ENCODE results near the gene KCNC3. TPM values are rescaled to one million over a fixed set of nuclear protein-coding genes. Genes with fewer than 3 reads are reported as not detected.

Gene KCNC3
- total RNA-seq, 2 donors from 2014 or later, result 1.9 to 25.8 TPM

- no peak for DNase-seq (ENCODE audit: low spot score)
- Mint-ChIP-seq H3K36me3 (peaks cover 7% of the 10 kb centered on the region), H3K4me3 (no peak overlapping the region), H3K27me3 (peaks cover 46 to 51% of the 10 kb centered on the region in 2 donors), H3K27ac (no peak overlapping the region), H3K9me3 (no peaks in the 10 kb centered on the region), H3K4me1 (ENCODE audit: low read depth in 2 of 2) (peaks cover 6 to 10% of the 10 kb centered on the region in 2 donors)
- ATAC-seq, result no peak
Measured at GRCh38 chr19:50317115-50317514, 12.1 kb downstream of the KCNC3 start.

DNA sequence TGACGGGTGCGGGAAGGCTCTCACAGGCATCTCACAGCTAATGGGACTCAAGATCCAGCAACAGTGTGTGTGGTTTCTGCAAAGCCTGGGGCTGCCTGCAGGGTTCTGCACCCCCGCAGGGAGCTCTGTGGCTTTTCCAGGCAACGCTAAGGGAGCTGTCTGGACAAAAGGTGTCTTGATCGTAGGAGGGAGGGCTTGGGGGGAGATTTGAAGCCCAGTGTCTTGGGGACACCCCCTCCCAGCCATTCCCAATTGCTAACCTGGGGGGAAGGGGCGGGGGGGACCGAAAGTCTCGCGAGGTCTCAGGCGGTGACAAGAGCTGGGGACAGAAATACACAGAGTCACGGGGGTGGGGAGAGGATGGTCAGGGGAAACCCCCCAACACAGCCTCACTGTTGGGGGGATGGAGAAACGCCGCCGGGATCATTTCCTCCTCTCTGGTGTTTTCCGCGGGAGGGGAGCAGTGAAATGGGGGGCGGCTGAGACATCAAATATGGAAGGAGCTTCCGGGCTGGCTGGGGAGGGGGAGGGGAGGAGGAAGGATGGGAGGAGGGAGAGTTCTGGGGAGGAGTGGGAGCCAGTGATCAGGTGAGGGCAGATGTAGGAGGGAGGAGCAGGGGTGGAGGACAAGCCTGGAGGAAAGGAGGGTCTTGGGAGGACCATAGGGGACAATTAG lies 13.3 kb downstream of the KCNC3 start:
- Mint-ChIP-seq H3K4me1 (ENCODE audit: low read depth in 2 of 2) (peaks cover 6 to 10% of the 10 kb centered on the region in 2 donors), H3K9me3 (no peaks in the 10 kb centered on the region), H3K4me3 (no peak overlapping the region), H3K27me3 (peaks cover 46 to 51% of the 10 kb centered on the region in 2 donors), H3K27ac (no peak overlapping the region), H3K36me3 (peaks cover 7% of the 10 kb centered on the region)
- DNase-seq (ENCODE audit: low spot score) (no peak), ATAC-seq (no peak)

GRCh38 chr19:50314724-50315708 lies 14.2 kb downstream of the KCNC3 start:
- H3K36me3 Mint-ChIP-seq, result peaks cover 7% of the 10 kb centered on the region
- DNase-seq (ENCODE audit: low spot score), result no peak
- H3K27me3 Mint-ChIP-seq, result peaks cover 50 to 60% of the 10 kb centered on the region in 2 donors
- H3K9me3 Mint-ChIP-seq, result no peaks in the 10 kb centered on the region
- peaks cover 6 to 10% of the 10 kb centered on the region in 2 donors for H3K4me1 Mint-ChIP-seq (ENCODE audit: low read depth in 2 of 2)
- peak overlapping the region; percentile 21 for H3K4me3 Mint-ChIP-seq
- no peak for ATAC-seq
- no peak overlapping the region for H3K27ac Mint-ChIP-seq

- Mint-ChIP-seq H3K4me1 (ENCODE audit: low read depth in 2 of 2) (peaks cover 6 to 10% of the 10 kb centered on the region in 2 donors), H3K4me3 (no peak overlapping the region), H3K36me3 (peaks cover 7% of the 10 kb centered on the region), H3K27ac (no peak overlapping the region), H3K27me3 (peaks cover 50 to 63% of the 10 kb centered on the region in 2 donors), H3K9me3 (no peaks in the 10 kb centered on the region)
- ATAC-seq, result no peak
- DNase-seq (ENCODE audit: low spot score), result no peak
Measured at GRCh38 chr19:50313812-50314536, 15.2 kb downstream of the KCNC3 start.

- ATAC-seq, result no peak
- Mint-ChIP-seq H3K36me3 (peaks cover 7% of the 10 kb centered on the region), H3K27ac (no peak overlapping the region), H3K9me3 (no peaks in the 10 kb centered on the region), H3K4me3 (no peak overlapping the region), H3K27me3 (peaks cover 56 to 68% of the 10 kb centered on the region in 2 donors), H3K4me1 (ENCODE audit: low read depth in 2 of 2) (peaks cover 6 to 10% of the 10 kb centered on the region in 2 donors)
- no peak for DNase-seq (ENCODE audit: low spot score)
Measured at GRCh38 chr19:50312967-50313811, 16.0 kb downstream of the KCNC3 start.

DNA sequence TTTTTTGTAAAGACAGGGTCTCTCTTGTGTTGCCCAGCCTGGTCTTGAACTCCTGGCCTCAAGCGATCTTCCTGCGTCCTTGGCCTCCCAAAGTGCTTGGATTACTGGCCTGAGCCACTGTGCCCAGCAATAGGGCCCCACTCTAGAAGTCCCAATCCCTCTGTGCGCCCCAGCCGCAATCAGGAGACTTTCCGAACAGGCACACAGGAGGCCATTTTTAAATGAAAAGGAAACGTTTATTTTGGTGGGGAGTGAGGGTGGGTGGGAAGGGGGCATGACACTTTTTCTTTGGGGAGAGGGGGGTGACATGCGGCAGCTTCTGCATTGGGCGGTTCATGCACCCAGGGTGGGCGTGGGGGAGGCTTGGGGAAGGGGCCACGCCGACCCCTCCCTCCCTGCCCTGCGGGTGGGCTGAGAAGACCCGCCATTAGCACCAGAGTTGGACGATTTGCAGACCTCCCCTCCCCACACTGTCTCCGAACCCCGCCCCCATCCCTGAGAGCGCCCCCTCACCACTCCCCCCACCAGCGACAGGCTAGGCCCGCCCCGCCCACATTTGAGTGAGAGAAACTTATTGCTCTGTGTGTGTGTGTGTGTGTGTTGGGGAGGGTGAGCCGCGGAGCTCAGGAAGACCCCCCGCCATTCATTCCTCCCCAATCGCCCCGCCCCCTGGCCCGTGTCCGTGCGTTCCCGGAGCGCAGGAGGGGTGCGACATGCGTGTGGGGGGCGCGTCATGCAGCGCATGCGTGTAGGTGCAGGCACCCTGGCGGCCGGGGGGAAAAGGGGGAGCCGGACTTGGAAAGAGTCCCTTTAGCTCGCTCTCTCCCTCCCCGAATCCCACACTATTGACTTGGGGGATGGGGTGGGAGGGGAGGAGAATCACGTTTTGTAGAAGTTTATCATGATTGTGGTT lies 17.2 kb downstream of the KCNC3 start:
- no peak for DNase-seq (ENCODE audit: low spot score)
- no peak overlapping the region for H3K27ac Mint-ChIP-seq
- peaks cover 7% of the 10 kb centered on the region for H3K36me3 Mint-ChIP-seq
- ATAC-seq, result no peak
- H3K4me1 Mint-ChIP-seq (ENCODE audit: low read depth in 2 of 2), result peaks cover 6 to 10% of the 10 kb centered on the region in 2 donors
- H3K4me3 Mint-ChIP-seq, result no peak overlapping the region
- peaks cover 53 to 69% of the 10 kb centered on the region in 2 donors for H3K27me3 Mint-ChIP-seq
- H3K9me3 Mint-ChIP-seq, result no peaks in the 10 kb centered on the region

DNA sequence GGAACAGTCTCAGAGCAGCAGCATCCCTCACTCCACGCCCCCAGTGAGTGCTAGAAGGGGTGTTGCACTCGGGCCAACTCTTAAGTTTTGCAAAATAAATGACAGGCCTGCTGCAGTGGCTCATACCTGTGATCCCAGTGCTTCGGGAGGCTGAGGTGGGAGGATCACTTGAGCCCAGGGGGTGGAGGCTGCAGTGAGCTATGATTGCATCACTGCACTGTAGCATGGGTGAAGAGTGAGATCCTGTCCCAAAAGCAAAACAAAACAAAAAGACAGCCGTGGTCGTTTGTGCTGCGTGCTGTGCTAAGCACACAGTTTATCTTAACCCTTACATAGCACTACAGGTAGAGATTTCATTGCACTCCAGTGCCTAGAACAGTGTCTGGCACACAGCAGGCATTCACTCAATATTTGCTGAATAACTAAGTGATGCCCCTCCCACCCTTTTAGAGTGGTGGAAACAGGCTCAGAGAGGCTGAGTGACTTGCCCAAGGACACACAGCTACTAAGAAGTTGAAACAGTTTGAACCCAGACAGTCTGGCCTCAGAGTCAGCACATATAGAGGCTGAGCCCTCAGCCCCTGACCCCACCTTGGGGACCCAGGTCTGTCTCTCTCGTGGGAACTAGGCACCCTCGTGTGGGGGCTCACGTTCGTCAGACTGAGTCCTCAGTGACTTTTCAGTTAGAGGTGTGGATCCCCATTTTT lies 18.3 kb downstream of the KCNC3 start:
- H3K4me3 Mint-ChIP-seq, result no peak overlapping the region
- peaks cover 46 to 71% of the 10 kb centered on the region in 2 donors for H3K27me3 Mint-ChIP-seq

DNA sequence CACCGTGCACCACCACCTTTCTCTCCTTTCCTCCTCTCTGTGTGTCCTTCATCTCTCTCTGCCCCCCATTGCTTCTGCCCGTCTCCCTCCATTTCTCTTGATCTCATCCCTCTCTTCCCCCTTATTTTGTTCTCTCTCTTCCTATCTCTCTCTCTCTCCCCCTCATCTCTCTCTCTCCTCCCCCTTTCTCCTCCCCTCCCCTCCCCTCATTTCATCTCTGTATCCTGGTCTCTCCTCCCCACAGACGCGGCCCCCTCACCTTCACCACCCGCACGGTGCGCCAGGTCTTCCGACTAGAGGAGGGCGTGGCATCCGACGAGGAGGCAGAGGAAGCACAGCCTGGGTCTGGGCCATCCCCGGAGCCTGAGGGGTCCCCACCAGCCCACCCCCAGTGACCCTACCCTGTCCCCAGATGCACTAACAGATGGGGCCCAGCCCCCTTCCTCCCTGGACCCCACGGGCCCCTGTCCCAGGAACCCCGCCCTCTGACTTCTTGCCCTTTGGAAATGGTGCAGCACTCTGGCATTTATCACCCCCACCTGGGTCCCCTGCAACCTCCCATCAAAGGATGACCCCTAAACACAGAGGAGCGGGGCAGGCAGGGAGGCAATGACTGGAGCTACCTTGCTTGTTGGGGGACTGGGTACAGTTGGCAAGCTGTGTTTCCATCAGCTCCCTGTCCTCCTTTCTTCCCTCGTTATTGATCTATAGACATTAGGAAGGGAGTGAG lies 19.6 kb downstream of the KCNC3 start:
- H3K4me3 Mint-ChIP-seq, result no peak overlapping the region
- H3K27ac Mint-ChIP-seq, result no peak overlapping the region
- H3K9me3 Mint-ChIP-seq, result no peaks in the 10 kb centered on the region
- H3K4me1 Mint-ChIP-seq (ENCODE audit: low read depth in 2 of 2), result peaks cover 0 to 4% of the 10 kb centered on the region in 2 donors
- ATAC-seq (no peak), DNase-seq (ENCODE audit: low spot score) (no peak)
- H3K27me3 Mint-ChIP-seq, result peaks cover 46 to 71% of the 10 kb centered on the region in 2 donors
- H3K36me3 Mint-ChIP-seq, result no peaks in the 10 kb centered on the region

More for the DNA sequence above, 18.3 kb downstream of the KCNC3 start:
- no peaks in the 10 kb centered on the region for H3K9me3 Mint-ChIP-seq
- no peak for DNase-seq (ENCODE audit: low spot score)
- H3K27ac Mint-ChIP-seq, result no peak overlapping the region
- no peak for ATAC-seq
- H3K36me3 Mint-ChIP-seq, result peaks cover 7% of the 10 kb centered on the region
- peaks cover 6 to 7% of the 10 kb centered on the region in 2 donors for H3K4me1 Mint-ChIP-seq (ENCODE audit: low read depth in 2 of 2)

GRCh38 chr19:50308991-50309390 lies 20.2 kb downstream of the KCNC3 start:
- Mint-ChIP-seq H3K36me3 (no peaks in the 10 kb centered on the region), H3K27me3 (peaks cover 42 to 69% of the 10 kb centered on the region in 2 donors), H3K27ac (no peak overlapping the region), H3K9me3 (no peaks in the 10 kb centered on the region), H3K4me1 (ENCODE audit: low read depth in 2 of 2) (peaks cover 0 to 4% of the 10 kb centered on the region in 2 donors), H3K4me3 (no peak overlapping the region)
- no peak for ATAC-seq
- no peak for DNase-seq (ENCODE audit: low spot score)

DNA sequence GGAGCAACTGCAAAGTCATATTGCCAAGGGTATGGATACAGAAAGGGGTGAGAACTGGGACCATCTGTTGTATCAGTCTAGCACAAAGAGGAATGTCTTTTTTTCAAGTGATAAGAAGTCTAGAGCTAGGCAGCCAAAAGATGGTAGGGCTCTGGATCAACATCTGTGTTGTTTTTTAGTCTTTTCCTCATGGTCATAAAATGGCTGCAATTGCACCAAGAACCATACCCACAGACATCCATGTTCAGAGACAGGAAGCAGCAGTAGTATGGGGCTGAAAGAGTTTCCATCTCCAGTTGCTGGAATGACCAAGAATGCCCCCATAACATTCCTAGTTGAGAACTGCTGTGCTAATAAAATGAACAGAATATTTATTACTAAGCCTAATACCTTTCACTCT lies 25.6 kb downstream of the KCNC3 start:
- Mint-ChIP-seq H3K36me3 (no peaks in the 10 kb centered on the region), H3K9me3 (no peaks in the 10 kb centered on the region), H3K4me1 (ENCODE audit: low read depth in 2 of 2) (no peaks in the 10 kb centered on the region), H3K4me3 (no peak overlapping the region), H3K27ac (no peak overlapping the region), H3K27me3 (peaks cover 20 to 50% of the 10 kb centered on the region in 2 donors)
- ATAC-seq, result no peak
- DNase-seq (ENCODE audit: low spot score), result no peak

DNA sequence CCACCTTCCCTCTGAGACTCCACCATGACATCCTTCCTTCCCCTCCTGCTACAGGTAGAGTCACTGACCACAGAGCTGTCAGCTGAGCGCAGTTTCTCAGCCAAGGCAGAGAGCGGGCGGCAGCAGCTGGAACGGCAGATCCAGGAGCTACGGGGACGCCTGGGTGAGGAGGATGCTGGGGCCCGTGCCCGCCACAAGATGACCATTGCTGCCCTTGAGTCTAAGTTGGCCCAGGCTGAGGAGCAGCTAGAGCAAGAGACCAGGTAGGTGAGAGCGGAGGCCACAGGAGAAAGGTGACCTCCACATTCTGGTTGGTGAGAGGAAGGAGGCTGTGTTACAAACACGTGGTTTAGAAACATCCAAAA lies 27.6 kb downstream of the KCNC3 start:
- Mint-ChIP-seq H3K36me3 (no peaks in the 10 kb centered on the region), H3K27me3 (peaks cover 13 to 32% of the 10 kb centered on the region in 2 donors), H3K4me1 (ENCODE audit: low read depth in 2 of 2) (no peaks in the 10 kb centered on the region), H3K4me3 (no peak overlapping the region), H3K27ac (no peak overlapping the region), H3K9me3 (no peaks in the 10 kb centered on the region)
- ATAC-seq (peak in 1 of 2 donors; percentile 14), DNase-seq (ENCODE audit: low spot score) (no peak)

Data from natural killer cell treated with Interleukin-12 subunit alpha and Interleukin-12 subunit beta and Interleukin-15 and Interleukin-18, amount 100 ng/mL, for 72 hours (primary cell).